Lung (tissue), 12 donors: ENCODE results near the gene TANC1. TPM values are rescaled to one million over a fixed set of nuclear protein-coding genes. Genes with fewer than 3 reads are reported as not detected.

ENCODE experiments used
- ATAC-seq: fragments of 200-7000 bp; cut with Tn5 transposase; one replicate; pipeline ENCODE4 v1.9.1; 2020; ENCODE audit warnings: moderate number of reproducible peaks; ENCODE audit not compliant: insufficient read depth, low FRiP score
- DNase-seq, 3 donors: peaks; one replicate each; pipeline ENCODE4 v3.0.0-alpha.2; 2013 to 2017
- H3K27ac ChIP-seq, 2 donors: one replicate each; pipeline ENCODE4 v1.5.1; 2013; ENCODE audit warnings: mild to moderate bottlenecking in 2 of 2, moderate library complexity in 2 of 2, control low read depth in 1 of 2, inconsistent platforms in 1 of 2, low read depth in 1 of 2, low read length in 1 of 2
- H3K27me3 ChIP-seq, 3 donors: one replicate each; pipeline ENCODE4 v1.5.1; 2013; ENCODE audit warnings: low read length in 2 of 3; ENCODE audit not compliant: control insufficient read depth in 3 of 3, insufficient read depth in 3 of 3
- H3K36me3 ChIP-seq, 4 donors: one replicate each; pipeline ENCODE4 v1.5.1; 2013; ENCODE audit warnings: low read length in 4 of 4, mild to moderate bottlenecking in 1 of 4, moderate library complexity in 1 of 4; ENCODE audit not compliant: control insufficient read depth in 4 of 4, insufficient read depth in 4 of 4
- H3K4me1 ChIP-seq, 5 donors: one replicate each; pipeline ENCODE4 v1.5.1; 2013; ENCODE audit warnings: low read length in 5 of 5, mild to moderate bottlenecking in 2 of 5, moderate library complexity in 1 of 5; ENCODE audit not compliant: control insufficient read depth in 5 of 5, insufficient read depth in 5 of 5
- H3K4me3 ChIP-seq: one replicate; pipeline ENCODE4 v1.5.1; 2013; ENCODE audit warnings: mild to moderate bottlenecking, control low read depth, moderate library complexity
- H3K9ac ChIP-seq, 2 donors: one replicate each; pipeline ENCODE4 v1.5.1; 2013; ENCODE audit warnings: low read length in 2 of 2, control low read depth in 1 of 2; ENCODE audit not compliant: insufficient read depth in 1 of 2
- H3K9me3 ChIP-seq, 4 donors: one replicate each; pipeline ENCODE4 v1.5.1; 2013; ENCODE audit warnings: low read length in 3 of 4, mild to moderate bottlenecking in 1 of 4, moderate library complexity in 1 of 4; ENCODE audit not compliant: control insufficient read depth in 4 of 4, insufficient read depth in 3 of 4
- WGBS, 2 donors: extraction: QIAGEN DNeasy Blood & Tissue Kit; methylation state at CpG; one replicate each; pipeline ENCODE4 v1.1.7; 2013; 5-methylcytosine and 5-hydroxymethylcytosine counted together
- polyA plus RNA-seq, 2 donors: library from polyadenylated mRNA; stranded (reverse); fragments of 200-250 nt; gene quantifications; one replicate each; pipeline ENCODE4 v1.2.1, GENCODE V29; 2013
- total RNA-seq, 2 donors: library from RNA; depleted of rRNA in 1 of 2; stranded (reverse); fragments of >200 nt in 1 of 2; gene quantifications; one replicate each; pipeline ENCODE4 v1.2.1, GENCODE V29; 2014 to 2021
- TF ChIP-seq, protein P1 (sequence below): IDR thresholded peaks from 2 replicates; pipeline ENCODE4 v1.5.1; 2012; ENCODE audit warnings: mild to moderate bottlenecking; ENCODE audit errors: control extremely low read depth, extremely low read depth
- donor health status: control.
- donor health status: control.
- donor health status: Bipolar disorder and iron deficiency.
- donor health status: healthy.
- donor health status: DM: yes; HTN: yes; CAD: no.

TANC1 gene
- total and polyA plus RNA-seq, 4 donors = 14.3 to 99.5 (median 37.3) TPM

DNA sequence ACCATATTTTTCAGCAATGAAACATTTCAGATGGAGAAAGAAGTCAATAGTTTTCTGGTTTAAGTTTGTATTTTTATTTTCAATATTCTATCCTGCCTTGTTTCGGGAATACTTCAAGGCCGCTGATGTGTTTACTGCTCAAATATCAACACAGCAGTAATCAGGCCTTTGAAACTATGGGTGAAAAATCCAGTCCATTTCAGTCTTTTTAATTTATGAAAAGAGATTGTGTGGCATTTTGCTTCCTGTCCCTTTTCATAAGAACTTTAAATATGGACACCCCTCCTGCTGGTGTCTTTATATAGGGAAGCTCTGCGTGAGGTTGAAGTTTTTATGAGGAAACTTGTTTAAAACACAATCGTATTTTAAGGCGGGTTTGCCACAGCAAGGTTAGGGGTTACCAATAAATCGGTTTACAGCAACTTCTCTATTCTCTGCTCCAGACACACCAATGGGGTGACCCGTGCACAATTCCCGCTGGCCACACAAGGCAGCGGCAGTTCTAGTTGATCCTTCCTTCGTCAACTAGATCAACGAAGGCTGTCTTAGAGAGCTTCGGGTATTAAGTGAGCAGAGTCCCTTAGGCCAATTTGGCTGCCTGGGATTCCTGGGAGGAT lies 1.2 kb upstream of the TANC1 start:
- peak in 1 of 3 donors; percentile 64 for DNase-seq
- WGBS, 2 donors = 34 to 54% methylated on average over 12 of the region's 12 CpGs

DNA sequence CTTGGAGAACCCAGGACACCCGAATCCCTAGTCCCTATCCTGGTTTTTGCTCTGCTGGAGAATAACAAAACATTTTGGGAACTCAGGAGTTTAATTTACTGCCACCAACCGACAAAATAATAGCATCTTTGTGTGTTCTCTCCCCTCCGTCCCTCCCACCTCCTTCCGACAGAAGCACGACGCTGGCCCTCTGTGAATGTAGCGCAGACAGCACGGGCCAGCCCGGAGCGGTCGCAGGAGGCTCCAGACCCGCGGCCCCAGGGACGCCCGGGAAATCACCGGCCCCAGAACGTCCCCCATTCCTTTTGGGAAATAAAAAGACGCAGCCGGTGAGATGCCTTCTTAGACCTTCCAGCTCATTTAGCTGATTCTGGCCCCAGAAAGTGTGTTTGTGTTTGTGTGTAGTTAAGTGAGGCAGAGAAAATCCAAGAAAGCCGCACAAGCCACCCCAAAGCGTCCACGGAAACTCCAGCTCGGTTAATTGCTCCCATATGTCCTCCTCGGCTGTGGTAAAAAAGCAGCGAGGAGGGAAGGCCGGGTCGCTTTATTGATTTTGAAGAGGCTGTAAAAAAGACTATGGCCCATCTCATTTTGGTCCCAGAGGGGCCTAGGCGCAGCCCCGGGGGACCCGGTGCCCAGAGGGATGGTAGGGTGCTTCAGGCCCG lies 577 bp upstream of the TANC1 start:
- TF ChIP-seq, protein P1, sequence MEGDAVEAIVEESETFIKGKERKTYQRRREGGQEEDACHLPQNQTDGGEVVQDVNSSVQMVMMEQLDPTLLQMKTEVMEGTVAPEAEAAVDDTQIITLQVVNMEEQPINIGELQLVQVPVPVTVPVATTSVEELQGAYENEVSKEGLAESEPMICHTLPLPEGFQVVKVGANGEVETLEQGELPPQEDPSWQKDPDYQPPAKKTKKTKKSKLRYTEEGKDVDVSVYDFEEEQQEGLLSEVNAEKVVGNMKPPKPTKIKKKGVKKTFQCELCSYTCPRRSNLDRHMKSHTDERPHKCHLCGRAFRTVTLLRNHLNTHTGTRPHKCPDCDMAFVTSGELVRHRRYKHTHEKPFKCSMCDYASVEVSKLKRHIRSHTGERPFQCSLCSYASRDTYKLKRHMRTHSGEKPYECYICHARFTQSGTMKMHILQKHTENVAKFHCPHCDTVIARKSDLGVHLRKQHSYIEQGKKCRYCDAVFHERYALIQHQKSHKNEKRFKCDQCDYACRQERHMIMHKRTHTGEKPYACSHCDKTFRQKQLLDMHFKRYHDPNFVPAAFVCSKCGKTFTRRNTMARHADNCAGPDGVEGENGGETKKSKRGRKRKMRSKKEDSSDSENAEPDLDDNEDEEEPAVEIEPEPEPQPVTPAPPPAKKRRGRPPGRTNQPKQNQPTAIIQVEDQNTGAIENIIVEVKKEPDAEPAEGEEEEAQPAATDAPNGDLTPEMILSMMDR = no peak
- DNase-seq (peak; percentile 76 to 89 (median 87)), ATAC-seq (no peak)
- WGBS, 2 donors = 2 to 4% methylated on average over 31 of the region's 31 CpGs
- Histone ChIP-seq H3K4me1 (peaks cover 0 to 61% (median 11%) of the 10 kb centered on the region in 5 donors), H3K27ac (peak overlapping the region; percentile 97 to 99), H3K9me3 (no peaks in the 10 kb centered on the region), H3K4me3 (peak overlapping the region; percentile 85), H3K36me3 (no peaks in the 10 kb centered on the region), H3K9ac (peak overlapping the region; percentile 51 to 87), H3K27me3 (no peaks in the 10 kb centered on the region)

More for the DNA sequence above, 1.2 kb upstream of the TANC1 start:
- TF ChIP-seq, protein P1 = no peak
- H3K4me3 ChIP-seq = no peak overlapping the region
- peaks cover 0 to 55% (median 6%) of the 10 kb centered on the region in 5 donors for H3K4me1 ChIP-seq
- H3K9me3 ChIP-seq = no peaks in the 10 kb centered on the region
- H3K27ac ChIP-seq = peak overlapping the region; percentile 97 to 99
- ATAC-seq = no peak
- no peaks in the 10 kb centered on the region for H3K36me3 ChIP-seq
- H3K27me3 ChIP-seq = no peaks in the 10 kb centered on the region
- H3K9ac ChIP-seq = peak overlapping the region; percentile 51 to 85

DNA sequence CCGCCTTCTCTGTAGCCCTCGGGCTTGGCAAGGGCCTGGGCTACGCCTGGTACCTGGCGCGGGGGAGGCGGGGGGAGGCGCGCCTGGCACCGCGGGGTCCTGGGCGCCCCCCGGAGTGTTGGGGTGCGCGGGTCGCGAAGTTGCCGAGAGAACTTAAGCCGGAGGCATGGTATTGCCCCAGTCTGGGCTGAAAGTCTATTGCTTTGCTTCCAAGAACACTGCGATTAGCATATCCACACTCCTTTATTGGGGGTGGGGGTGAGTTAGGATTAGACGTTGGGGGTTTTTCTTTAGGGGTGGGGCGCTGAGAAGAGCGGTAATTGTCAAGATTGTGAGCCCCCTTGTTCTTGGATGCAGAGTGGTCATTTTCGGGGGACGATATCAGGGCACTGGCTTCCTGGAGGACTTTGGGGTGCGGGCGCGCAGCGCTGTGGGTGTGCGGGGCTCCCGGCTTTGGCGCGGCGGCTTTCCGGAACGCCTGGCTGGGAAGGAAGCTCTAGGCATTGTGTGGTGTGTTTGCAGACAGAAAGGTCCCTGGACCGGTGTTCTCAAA lies 798 bp downstream of the TANC1 start:
- peak overlapping the region; percentile 97 to 99 for H3K27ac ChIP-seq
- ATAC-seq = no peak
- 0 to 1% methylated on average over 36 of the region's 36 CpGs for WGBS, 2 donors
- peaks cover 2 to 73% (median 19%) of the 10 kb centered on the region in 5 donors for H3K4me1 ChIP-seq
- DNase-seq = no peak
- peak overlapping the region; percentile 85 for H3K4me3 ChIP-seq
- H3K9ac ChIP-seq = peak overlapping the region; percentile 58 to 79
- no peaks in the 10 kb centered on the region for H3K36me3 ChIP-seq
- no peaks in the 10 kb centered on the region for H3K9me3 ChIP-seq
- TF ChIP-seq, protein P1 = no peak
- H3K27me3 ChIP-seq = no peaks in the 10 kb centered on the region
